Epithelial cell of umbilical artery (primary cell): Measurements from ENCODE around the gene INMT. TPM values are rescaled to one million over a fixed set of nuclear protein-coding genes. Genes with fewer than 3 reads are reported as not detected.

Experiments
- total RNA-seq: library from RNA; depleted of rRNA; stranded (reverse); fragments of >200 nt; gene quantifications from 2 replicates; pipeline ENCODE4 v1.2.3, GENCODE V29; 2014

INMT gene
- total RNA-seq = 0.15 TPM in 1 of 2 replicates, not detected in the other

GRCh38 chr7:30751696-30752273 is at the start of gene INMT:
Gene INMT, plus strand, starts transcription at chr7:30752135. Its CDS starts 16 bp downstream, at chr7:30752151.

GRCh38 chr7:30771174-30771879 is 19.4 kb downstream of the INMT start, which contains the start of gene MINDY4:
Gene MINDY4, plus strand, starts transcription at chr7:30771417. Its CDS starts 77 bp downstream, at chr7:30771494.

Other genes starting within 250 kb of the INMT start
- gene GGCT, start 247.3 kb upstream of the INMT start, total RNA-seq = 40.3 and 40.6 TPM in 2 replicates
- 89.5 and 139 TPM in 2 replicates for gene GARS1, start 157.3 kb upstream of the INMT start, total RNA-seq
- not detected in 2 replicates for gene CRHR2, start 69.7 kb upstream of the INMT start, total RNA-seq
- gene MINDY4, start 19.3 kb downstream of the INMT start, total RNA-seq = 2.3 and 3.8 TPM in 2 replicates
- gene AQP1, start 159.7 kb downstream of the INMT start, total RNA-seq = 3.6 and 9.3 TPM in 2 replicates
- not detected in 2 replicates for gene GHRHR, start 211.8 kb downstream of the INMT start, total RNA-seq